H1 (cell line): Measurements from ENCODE around the gene ADCY2. TPM values are rescaled to one million over a fixed set of nuclear protein-coding genes. Genes with fewer than 3 reads are reported as not detected.

ENCODE experiments used
- ASH2L ChIP-seq: fragments of 200-600, 300-600 bp; sonication (generic); IDR thresholded peaks from one replicate; pipeline ENCODE4 v1.7.1; 2017; ENCODE audit warnings: low read length
- CHD7 ChIP-seq: fragments of 300-600 bp; sonication (generic); IDR thresholded peaks from 2 replicates; pipeline ENCODE4 v1.7.1; 2012; ENCODE audit warnings: low read length, moderate library complexity, mild to moderate bottlenecking, inconsistent platforms; ENCODE audit not compliant: insufficient replicate concordance
- CTBP2 ChIP-seq: IDR thresholded peaks from 2 replicates; pipeline ENCODE4 v1.7.0; 2011; ENCODE audit warnings: borderline replicate concordance, mild to moderate bottlenecking, moderate library complexity, mixed read lengths, low read length; ENCODE audit not compliant: insufficient read depth, insufficient read length
- E2F6 ChIP-seq: IDR thresholded peaks from 2 replicates; pipeline ENCODE4 v1.6.1; 2012; ENCODE audit warnings: inconsistent platforms
- FOSL1 ChIP-seq: IDR thresholded peaks from 2 replicates; pipeline ENCODE4 v1.6.1; 2011; ENCODE audit warnings: mild to moderate bottlenecking, low read depth, low read length, moderate library complexity; ENCODE audit not compliant: insufficient read depth
- HDAC2 ChIP-seq, 2 experiments: fragments of 300-600 bp in 1 of 2; sonication (generic) in 1 of 2; IDR thresholded peaks; 2 replicates each; pipeline ENCODE4 v1.6.1; 2011 to 2012; ENCODE audit warnings: low read depth in 2 of 2, low read length in 2 of 2, mild to moderate bottlenecking in 2 of 2, moderate library complexity in 2 of 2, borderline replicate concordance in 1 of 2, inconsistent platforms in 1 of 2
- JUN ChIP-seq: IDR thresholded peaks from 2 replicates; pipeline ENCODE4 v1.6.1; 2011; ENCODE audit warnings: low read depth, mild to moderate bottlenecking, improper control_type of control experiment, low read length
- MAFK ChIP-seq: IDR thresholded peaks from 2 replicates; pipeline ENCODE4 v1.6.1; 2012; ENCODE audit warnings: low read depth, mild to moderate bottlenecking, improper control_type of control experiment, low read length
- NANOG ChIP-seq: IDR thresholded peaks from 2 replicates; pipeline ENCODE4 v1.6.1; 2011; ENCODE audit warnings: low read length, low read depth, mild to moderate bottlenecking, inconsistent platforms; ENCODE audit not compliant: insufficient read depth, poor library complexity, severe bottlenecking
- SIRT6 ChIP-seq: IDR thresholded peaks from one replicate; pipeline ENCODE4 v1.7.1; 2012; ENCODE audit warnings: low read length, inconsistent platforms
- SP1 ChIP-seq: IDR thresholded peaks from 2 replicates; pipeline ENCODE4 v1.6.1; 2011; ENCODE audit warnings: low read depth, low read length
- polyA plus RNA-seq, 7 experiments: library from polyadenylated mRNA; depleted of rRNA in 3 of 7; stranded (reverse) in 5 of 7; unstranded in 2 of 7; fragments of >200 nt in 5 of 7; fragments of 200-250 nt in 2 of 7; gene quantifications; 1 replicate in 5 of 7; 2 replicates in 1 of 7; 4 replicates in 1 of 7; pipeline versions ENCODE4 v1.2.1 to v1.2.3, GENCODE V29; 2011 to 2013; ENCODE audit warnings: missing spikeins in 2 of 7, mixed read lengths in 2 of 7
- total RNA-seq: library from RNA; stranded (reverse); fragmentation: NEBNext Ultra II Directional; extraction: Animal tissue kit (Norgen Biotek cat#: 25700); gene quantifications from 2 replicates; pipeline ENCODE4 v1.2.1, GENCODE V29; 2021

The ADCY2 gene
- total and polyA plus RNA-seq, 2 of the 8 experiments (the other 6 are each of a cell fraction or from before 2014, with no cell fraction given) = 35.8 to 122 TPM

GRCh38 chr5:7705261-7705660, 309.3 kb downstream of the ADCY2 start (continued):
- TF ChIP-seq CHD7 = no peak
- no peak for TF ChIP-seq JUN
- TF ChIP-seq E2F6 = no peak
- no peak for TF ChIP-seq HDAC2 (IDR thresholded peaks at IDR 0.05; ENCODE audit: borderline replicate concordance in 1 of 2, low read depth in 2 of 2, low read length in 2 of 2)
- no peak for TF ChIP-seq NANOG
- TF ChIP-seq SP1 = no peak
- no peak for TF ChIP-seq MAFK
- TF ChIP-seq ASH2L = no peak
- no peak for TF ChIP-seq CTBP2
- no peak for TF ChIP-seq SIRT6
- no peak for TF ChIP-seq FOSL1
